HS-27A (cell line): Measurements from ENCODE around the gene CSNK1G1.

Experiments used
- DNase-seq: peaks from one replicate; pipeline ENCODE4 v3.0.0-alpha.2; 2012; ENCODE audit warnings: low read depth, missing footprints

CSNK1G1 gene

GRCh38 chr15:64191971-64192830, 163.8 kb downstream of the CSNK1G1 start:
- no peak for DNase-seq

DNA sequence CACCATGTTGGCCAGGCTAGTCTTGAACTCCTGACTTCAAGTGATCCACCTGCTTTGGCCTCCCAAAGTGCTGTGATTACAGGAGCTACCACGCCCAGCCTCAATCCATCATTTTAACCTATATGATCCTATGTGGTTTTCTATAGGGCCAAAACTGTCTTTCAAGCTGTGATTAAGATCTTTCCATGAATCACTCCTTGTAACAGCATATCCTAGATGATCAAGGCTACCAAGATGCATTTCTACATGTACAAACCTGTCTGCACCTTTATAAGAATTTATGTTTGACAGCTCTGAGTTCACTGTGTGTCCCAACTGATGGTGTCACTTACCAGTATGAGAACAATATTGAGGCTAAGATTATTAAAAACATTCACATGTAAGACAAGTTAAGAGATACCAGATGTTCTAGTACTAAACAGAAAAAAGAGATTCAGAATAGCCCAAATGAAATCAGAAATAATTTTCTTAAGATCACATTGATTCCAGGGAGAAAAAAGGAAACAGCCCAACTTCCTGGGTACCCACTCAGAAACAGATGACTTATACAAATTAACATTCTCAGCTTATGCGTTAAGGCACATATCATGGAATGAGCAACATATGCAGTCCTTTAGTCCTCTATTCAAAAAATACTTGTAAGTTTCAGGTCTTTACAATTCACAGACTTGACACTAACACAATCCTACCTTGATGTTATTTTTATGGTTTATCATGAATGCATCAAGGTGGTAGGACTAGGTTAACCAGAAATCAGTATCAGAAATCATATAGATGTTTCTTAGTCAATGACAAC, 168.4 kb downstream of the CSNK1G1 start:
- no peak for DNase-seq

GRCh38 chr15:64185146-64185911, 170.6 kb downstream of the CSNK1G1 start:
- DNase-seq = no peak

GRCh38 chr15:64182859-64183370, 173.1 kb downstream of the CSNK1G1 start:
- DNase-seq = no peak

DNA sequence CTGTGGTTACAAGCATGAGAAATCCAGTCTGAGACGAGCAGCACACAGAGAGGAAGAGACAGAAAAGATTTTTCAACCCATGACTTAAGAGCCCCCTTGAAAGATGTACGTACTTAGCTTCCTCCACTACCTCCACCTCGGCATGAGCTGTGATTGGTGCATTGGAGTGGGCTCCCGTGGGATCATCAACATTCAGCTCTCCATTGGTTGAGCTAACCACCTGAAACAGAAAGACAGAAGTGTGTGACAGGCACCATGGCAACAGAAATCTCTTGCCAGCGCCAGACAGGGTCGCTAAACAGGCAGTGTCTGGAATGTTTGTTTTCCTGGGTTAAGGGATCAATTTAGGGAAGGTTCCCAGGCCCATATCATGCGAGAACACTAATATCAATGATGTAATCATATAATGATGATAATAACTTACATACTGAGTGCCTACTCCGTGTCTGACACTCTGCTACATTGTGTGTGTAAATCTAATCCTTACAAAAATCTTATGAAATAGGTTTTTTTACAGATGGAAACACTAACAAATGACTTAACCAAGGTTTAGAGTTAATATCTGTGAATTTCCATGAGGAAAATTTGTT, 175.6 kb downstream of the CSNK1G1 start:
- DNase-seq = no peak

- DNase-seq = no peak
Measured at GRCh38 chr15:64166102-64166890, 189.7 kb downstream of the CSNK1G1 start.

DNA sequence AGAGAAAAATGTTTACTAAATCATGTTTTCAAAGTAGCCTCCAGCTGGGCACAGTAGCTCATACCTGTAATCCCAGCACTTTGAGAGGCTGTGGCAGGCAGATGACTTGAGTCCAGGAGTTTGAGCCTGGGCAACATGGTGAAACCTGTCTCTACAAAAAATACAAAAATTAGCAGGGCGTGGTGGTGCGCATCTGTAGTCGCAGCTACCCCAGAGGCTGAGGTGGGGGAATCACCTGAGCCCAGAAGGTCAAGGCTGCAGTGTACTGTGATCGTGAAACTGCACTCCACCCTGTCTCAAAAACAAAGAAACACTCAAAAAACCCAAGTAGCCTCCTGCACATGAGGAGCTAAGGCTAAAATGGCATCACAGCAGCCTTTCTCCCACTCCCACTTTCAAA, 191.5 kb downstream of the CSNK1G1 start:
- no peak for DNase-seq

DNA sequence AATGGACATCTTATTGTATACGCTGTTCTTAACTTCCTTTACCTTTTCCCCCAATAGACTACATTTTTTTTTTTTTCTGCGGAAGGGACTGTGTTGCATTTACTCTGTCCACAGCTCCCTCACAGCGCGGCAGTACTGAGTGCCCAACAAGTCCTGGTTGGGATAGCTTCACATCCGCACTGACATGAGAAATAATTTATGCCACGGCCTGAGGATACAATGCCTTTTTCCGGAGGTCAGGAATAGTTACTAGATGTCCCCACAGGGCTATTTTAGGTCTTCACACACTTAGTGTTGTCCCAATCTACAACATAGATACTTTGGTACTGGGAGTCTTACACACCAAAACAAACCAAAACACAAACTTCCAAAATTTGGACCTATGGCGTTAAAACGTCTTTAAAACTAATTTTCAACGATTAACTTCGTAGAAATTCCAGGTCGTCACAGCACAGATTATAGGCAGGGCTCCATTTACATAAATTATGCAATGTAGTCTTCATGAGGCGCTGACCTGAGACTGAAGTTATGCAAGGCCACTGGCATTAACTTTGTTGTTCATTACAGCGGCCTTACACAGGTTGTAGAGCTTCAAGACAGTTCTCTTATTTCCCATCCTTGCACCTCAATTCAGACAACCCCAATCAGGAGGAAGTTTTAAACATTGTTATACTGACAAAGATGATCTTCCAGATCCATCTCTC, 192.2 kb downstream of the CSNK1G1 start:
- DNase-seq = no peak

- peak; percentile 94 for DNase-seq
Measured at GRCh38 chr15:64162869-64163658, 192.9 kb downstream of the CSNK1G1 start, which contains the start of gene PPIB. PPIB (minus strand) TSS chr15:64163022; CDS start chr15:64162986, 36 bp downstream.

DNA sequence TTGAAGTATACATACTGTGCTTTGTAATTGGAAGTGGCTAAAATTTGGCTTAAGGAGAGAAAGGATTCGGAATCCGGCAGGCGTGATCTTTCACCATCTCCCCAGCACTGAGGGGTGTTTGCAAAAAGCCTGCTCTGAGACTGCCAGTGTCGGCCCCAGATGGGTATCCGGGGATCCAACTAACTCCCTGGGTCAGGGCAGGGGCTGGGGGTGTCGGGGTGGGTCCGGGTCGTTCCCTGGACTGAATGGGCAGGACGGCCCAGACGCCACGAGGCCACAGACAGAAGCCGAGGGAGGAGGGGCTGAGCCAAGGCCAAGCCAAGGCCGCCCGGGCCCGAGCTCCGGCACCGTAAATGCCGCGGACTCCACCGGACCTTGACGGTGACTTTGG, 193.5 kb downstream of the CSNK1G1 start:
- no peak for DNase-seq

- DNase-seq = no peak
Measured at GRCh38 chr15:64161688-64162477, 194.1 kb downstream of the CSNK1G1 start.

DNA sequence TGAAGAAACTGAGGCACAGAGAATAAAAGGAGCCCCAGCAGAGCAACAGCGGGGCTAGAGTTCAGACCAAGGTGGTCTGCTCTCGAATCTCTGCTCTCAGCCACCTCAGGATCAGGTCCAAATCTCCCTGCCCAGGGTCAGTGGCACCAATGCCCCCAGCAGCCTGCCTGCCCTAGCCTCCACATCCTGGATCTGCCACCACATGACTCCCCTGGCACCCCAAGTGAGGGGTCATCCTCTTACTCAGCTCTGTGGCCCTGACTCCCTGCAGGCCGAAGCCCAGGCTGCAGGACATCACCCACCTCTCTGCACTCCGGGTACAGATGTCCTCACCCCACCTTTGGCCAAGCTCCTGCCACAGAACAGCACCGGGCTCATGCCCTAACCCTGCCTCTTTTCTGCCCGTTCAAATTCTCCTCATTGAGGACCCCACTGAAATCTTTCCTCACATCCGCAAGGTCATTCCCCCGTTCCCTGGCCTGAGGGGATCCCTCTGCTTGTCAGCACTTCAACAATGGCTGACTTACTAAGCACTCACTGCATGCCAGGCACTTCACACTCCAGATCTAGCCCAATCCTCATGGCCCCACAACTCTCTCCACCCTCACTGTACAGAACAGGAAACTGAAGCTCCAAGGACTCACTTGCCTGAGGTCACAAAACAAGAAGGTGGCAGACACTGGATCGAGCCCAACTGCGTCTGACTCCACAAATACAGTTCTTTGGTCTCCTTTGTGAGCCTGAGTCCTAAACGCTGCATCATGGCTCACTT, 197.4 kb downstream of the CSNK1G1 start:
- no peak for DNase-seq

DNA sequence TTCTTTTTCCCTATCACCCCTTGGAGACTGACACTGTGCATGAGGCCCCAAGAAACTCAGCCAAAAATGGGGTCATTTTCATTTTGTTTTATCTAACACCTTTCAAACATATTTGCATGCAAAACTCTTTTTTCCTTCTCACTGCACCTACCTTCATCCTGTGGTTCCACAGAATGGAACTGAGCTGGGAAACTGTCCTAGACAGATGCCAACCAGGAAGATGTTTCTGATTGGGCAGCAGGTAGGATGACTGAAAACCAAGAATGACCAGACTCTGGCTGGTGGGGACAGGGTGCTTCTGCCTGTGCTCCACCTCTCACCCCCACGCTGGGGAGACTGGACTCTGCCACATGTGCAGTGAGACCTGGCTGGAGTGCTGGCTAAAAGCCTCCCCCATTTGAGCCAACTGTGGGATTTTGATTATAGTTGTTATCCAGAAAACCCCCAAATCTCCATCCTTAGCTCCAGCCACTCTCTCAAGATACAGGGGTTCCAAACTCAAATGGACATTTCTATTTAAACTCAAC, 198.3 kb downstream of the CSNK1G1 start:
- DNase-seq = no peak

DNA sequence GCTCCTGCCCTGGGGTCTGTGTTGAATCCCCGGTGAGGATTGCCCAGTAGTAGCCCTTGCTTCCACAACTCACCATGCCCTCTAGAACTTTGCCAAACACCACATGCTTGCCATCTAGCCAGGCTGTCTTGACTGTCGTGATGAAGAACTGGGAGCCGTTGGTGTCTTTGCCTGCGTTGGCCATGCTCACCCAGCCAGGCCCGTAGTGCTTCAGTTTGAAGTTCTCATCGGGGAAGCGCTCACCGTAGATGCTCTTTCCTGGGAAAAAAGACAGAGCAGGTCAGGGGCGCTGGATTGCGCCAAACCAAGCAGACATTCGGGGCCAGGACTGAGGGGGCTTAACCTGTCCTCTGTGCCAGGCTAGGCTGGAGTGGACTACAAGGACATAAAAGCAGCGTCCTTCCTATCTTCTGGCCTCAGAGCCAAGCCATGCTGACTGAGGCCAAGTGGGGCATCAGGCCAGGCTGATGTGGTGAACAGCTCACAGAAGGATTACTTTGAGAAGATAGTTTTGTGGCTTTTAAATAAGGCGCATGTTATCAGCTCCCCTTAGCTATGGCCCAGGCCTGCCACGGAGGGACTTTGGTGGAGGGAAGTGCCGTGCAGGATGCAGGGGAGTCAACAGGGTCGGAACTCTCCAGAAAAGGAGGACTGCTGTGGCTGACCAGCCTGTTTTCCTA, 199.2 kb downstream of the CSNK1G1 start:
- DNase-seq = no peak

DNA sequence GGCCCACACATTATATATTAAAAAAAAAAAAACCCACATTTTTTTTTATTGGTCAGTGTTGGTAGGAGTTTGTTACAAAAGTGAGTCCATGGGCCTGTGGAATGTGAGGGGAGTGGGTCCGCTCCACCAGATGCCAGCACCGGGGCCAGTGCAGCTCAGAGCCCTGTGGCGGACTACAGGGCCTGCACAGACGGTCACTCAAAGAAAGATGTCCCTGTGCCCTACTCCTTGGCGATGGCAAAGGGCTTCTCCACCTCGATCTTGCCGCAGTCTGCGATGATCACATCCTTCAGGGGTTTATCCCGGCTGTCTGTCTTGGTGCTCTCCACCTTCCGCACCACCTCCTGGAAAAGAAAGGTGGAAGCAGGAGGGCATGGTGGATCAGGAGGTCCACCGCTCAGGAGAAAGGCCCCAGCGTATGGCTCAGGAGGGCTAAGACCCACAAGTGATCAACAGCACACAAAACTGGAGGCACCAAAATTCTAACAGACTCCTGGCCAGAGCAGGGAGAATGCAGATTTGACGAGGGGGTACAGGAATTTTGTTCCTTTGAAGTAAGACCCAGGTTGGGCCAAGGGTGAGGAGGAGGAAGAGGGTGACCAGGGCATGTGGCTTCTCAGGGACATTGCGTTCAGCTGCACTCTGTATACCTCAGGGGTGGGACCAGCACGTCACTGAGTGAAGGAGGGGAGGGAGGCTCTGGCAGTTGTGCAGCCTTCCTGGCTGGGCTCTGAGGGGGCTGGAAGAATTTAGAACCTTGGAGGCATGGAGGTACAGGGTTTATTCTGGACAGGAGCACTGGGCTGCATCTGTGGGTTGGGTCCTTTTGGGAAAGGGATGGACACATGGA, 199.9 kb downstream of the CSNK1G1 start:
- no peak for DNase-seq
